BLaER1 treated with 17β-estradiol and CSF1 and Interleukin-3, amounts not matched to agents 10 nM and 100 nM (cell line): Measurements from ENCODE around the gene FARSA.
A peak's percentile ranks its signal among the peaks of the same experiment; 100 is the strongest.
"Not testable (repeated sequence)": the region's sequence is repeated elsewhere in the genome, so short reads cannot be mapped to it uniquely, and the experiment has no call there.

Source experiments
- H3K27ac ChIP-seq, 11 experiments: shearing (Covaris generic); formaldehyde crosslinking; 2 replicates each; pipeline ENCODE4 v1.8.1; 2022
- H3K27me3 ChIP-seq, 11 experiments: shearing (Covaris generic); formaldehyde crosslinking; 2 replicates each; pipeline ENCODE4 v1.8.1; 2022
- H3K36me3 ChIP-seq, 11 experiments: shearing (Covaris generic); formaldehyde crosslinking; 2 replicates each; pipeline ENCODE4 v1.8.1; 2022
- H3K4me1 ChIP-seq, 10 experiments: shearing (Covaris generic); formaldehyde crosslinking; 2 replicates each; pipeline ENCODE4 v1.8.1; 2022
- H3K4me2 ChIP-seq, 11 experiments: shearing (Covaris generic); formaldehyde crosslinking; 2 replicates each; pipeline ENCODE4 v1.8.1; 2022
- H3K4me3 ChIP-seq, 10 experiments: shearing (Covaris generic); formaldehyde crosslinking; 2 replicates each; pipeline ENCODE4 v1.8.1; 2022
- H3K9ac ChIP-seq, 11 experiments: shearing (Covaris generic); formaldehyde crosslinking; 2 replicates each; pipeline ENCODE4 v1.8.1; 2022
- H3K9me3 ChIP-seq, 11 experiments: shearing (Covaris generic); formaldehyde crosslinking; replicated peaks in 1 of 11; 2 replicates each; pipeline ENCODE4 v1.8.1; 2022
- H4K20me1 ChIP-seq, 11 experiments: shearing (Covaris generic); formaldehyde crosslinking; 2 replicates each; pipeline ENCODE4 v1.8.1; 2022
- Cebpa-rat ChIP-seq, 11 experiments: shearing (Covaris generic); IDR thresholded peaks; 2 replicates each; pipeline ENCODE4 v1.8.1; 2022

The FARSA gene

GRCh38 chr19:12933287-12934072, at the start of gene FARSA:
Gene FARSA (minus strand): TSS chr19:12933711. CDS start chr19:12933696, 15 bp downstream.
- peak within 1 kb of the TSS; percentile 86 to 99 (median 96) for H3K4me3 ChIP-seq
- H3K9me3 ChIP-seq: no peaks in the 10 kb centered on the region
- H3K4me2 ChIP-seq: peak within 1 kb of the TSS; percentile 86 to 99 (median 97)
- H3K4me1 ChIP-seq: peaks cover 39 to 58% (median 48%) of the 10 kb centered on the region in 10 experiments
- H4K20me1 ChIP-seq: peaks cover 8 to 38% (median 33%) of the 10 kb centered on the region in 11 experiments; a peak in 15 of 22 replicates
- H3K27ac ChIP-seq: peak within 1 kb of the TSS; percentile 71 to 96 (median 92)
- no peak for TF ChIP-seq Cebpa-rat (IDR thresholded peaks at IDR 0.05)
- peaks cover 27 to 41% (median 35%) of the 10 kb centered on the region in 11 experiments for H3K36me3 ChIP-seq
- H3K9ac ChIP-seq: peak within 1 kb of the TSS; percentile 85 to 97 (median 94)
- H3K27me3 ChIP-seq: no peaks in the 10 kb centered on the region

- H3K27ac ChIP-seq: peak overlapping the region in 7 of 11 experiments; percentile 13 to 51 (median 41); a peak in 7 of 22 replicates
- H3K36me3 ChIP-seq: no peaks in the 10 kb centered on the region
- no peaks in the 10 kb centered on the region for H3K9me3 ChIP-seq
- TF ChIP-seq Cebpa-rat (IDR thresholded peaks at IDR 0.05): no peak
- peak overlapping the region; percentile 65 to 95 (median 84) for H3K4me2 ChIP-seq
- peak overlapping the region; percentile 34 to 71 (median 62); a peak in 20 of 22 replicates for H3K9ac ChIP-seq
- H3K27me3 ChIP-seq: 0 out of 22 replicates have a peak, but pooled peaks cover 0 to 4% (median 0%) of the 10 kb centered on the region in 11 experiments
- peaks cover 0 to 16% (median 0%) of the 10 kb centered on the region in 11 experiments; a peak in 1 of 22 replicates for H4K20me1 ChIP-seq
- peak overlapping the region; percentile 42 to 67 (median 58) for H3K4me3 ChIP-seq
- peaks cover 26 to 65% (median 61%) of the 10 kb centered on the region in 10 experiments for H3K4me1 ChIP-seq
These were observed 49.6 kb upstream of the FARSA start for GRCh38 chr19:12983091-12983490.

DNA sequence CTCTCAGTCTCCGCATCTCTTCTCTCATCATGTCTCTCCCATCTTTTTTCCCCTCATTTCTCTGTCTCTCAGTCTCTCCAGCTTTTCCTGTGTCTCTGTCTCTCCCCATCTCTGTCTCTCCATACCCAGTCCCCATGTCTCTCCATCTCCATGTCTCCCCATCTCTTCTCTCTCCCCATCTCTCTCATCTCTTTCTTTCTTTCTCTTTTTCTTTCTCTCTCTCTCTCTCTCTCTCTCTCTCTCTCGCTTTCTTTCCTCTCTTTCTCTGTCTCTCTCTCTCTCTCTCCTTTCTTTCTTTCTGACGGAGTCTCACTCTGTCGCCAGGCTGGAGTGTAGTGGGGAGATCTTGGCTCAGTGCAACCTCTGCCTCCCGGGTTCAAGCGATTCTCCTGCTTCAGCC, 49.1 kb upstream of the FARSA start:
- peaks cover 26 to 61% (median 56%) of the 10 kb centered on the region in 10 experiments for H3K4me1 ChIP-seq
- 0 out of 22 replicates have a peak, but pooled peaks cover 0 to 4% (median 0%) of the 10 kb centered on the region in 11 experiments for H3K27me3 ChIP-seq

DNA sequence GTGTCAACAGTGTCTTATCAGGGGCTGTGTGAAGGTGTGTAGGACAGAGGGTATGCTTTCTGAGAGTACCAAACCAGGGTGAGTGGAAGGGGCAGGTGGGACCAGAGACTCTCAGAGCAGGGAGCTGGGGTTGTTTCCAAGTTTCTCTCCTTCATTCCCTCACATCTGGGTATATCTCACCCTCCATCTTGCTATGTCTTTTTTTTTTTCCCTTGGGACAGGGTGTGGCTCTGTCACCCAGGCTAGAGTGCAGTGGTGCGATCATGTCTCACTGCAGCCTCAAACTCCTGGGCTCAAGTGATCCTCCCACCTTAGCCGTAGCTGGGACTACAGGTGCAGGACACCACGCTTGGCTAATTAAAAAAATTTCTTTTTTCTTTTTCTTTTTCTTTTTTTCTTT, 46.5 kb upstream of the FARSA start:
- H3K9ac ChIP-seq: no peak overlapping the region
- no peak overlapping the region for H3K4me3 ChIP-seq
- no peak for TF ChIP-seq Cebpa-rat (IDR thresholded peaks at IDR 0.05)
- peak overlapping the region in 9 of 11 experiments; percentile 26 to 58 (median 37); a peak in 16 of 22 replicates for H3K4me2 ChIP-seq
- H3K27ac ChIP-seq: no peak overlapping the region
- no peaks in the 10 kb centered on the region for H3K9me3 ChIP-seq
- H3K36me3 ChIP-seq: no peaks in the 10 kb centered on the region
- peaks cover 0 to 5% (median 0%) of the 10 kb centered on the region in 11 experiments; a peak in 1 of 22 replicates for H4K20me1 ChIP-seq
- H3K4me1 ChIP-seq: peaks cover 17 to 43% (median 37%) of the 10 kb centered on the region in 10 experiments
- H3K27me3 ChIP-seq: no peaks in the 10 kb centered on the region

More for the DNA sequence above, 49.1 kb upstream of the FARSA start:
- Histone ChIP-seq H3K9ac (peak overlapping the region in 5 of 11 experiments; percentile 62 to 71 (median 69); a peak in 7 of 22 replicates), H4K20me1 (peaks cover 0 to 16% (median 0%) of the 10 kb centered on the region in 11 experiments; a peak in 1 of 22 replicates), H3K9me3 (no peaks in the 10 kb centered on the region), H3K36me3 (no peaks in the 10 kb centered on the region), H3K4me3 (peak overlapping the region in 2 of 10 experiments; percentile 45 to 67; a peak in 2 of 20 replicates), H3K27ac (no peak overlapping the region), H3K4me2 (peak overlapping the region; percentile 65 to 95 (median 84))
- no peak for TF ChIP-seq Cebpa-rat (IDR thresholded peaks at IDR 0.05)

GRCh38 chr19:12976109-12976508, 42.6 kb upstream of the FARSA start:
- not testable (repeated sequence) for H3K9me3 ChIP-seq, H3K36me3 ChIP-seq, H3K4me2 ChIP-seq, H4K20me1 ChIP-seq, H3K9ac ChIP-seq, H3K27me3 ChIP-seq, H3K27ac ChIP-seq, H3K4me3 ChIP-seq
- H3K4me1 ChIP-seq: peaks cover 19 to 40% (median 35%) of the 10 kb centered on the region in 10 experiments

DNA sequence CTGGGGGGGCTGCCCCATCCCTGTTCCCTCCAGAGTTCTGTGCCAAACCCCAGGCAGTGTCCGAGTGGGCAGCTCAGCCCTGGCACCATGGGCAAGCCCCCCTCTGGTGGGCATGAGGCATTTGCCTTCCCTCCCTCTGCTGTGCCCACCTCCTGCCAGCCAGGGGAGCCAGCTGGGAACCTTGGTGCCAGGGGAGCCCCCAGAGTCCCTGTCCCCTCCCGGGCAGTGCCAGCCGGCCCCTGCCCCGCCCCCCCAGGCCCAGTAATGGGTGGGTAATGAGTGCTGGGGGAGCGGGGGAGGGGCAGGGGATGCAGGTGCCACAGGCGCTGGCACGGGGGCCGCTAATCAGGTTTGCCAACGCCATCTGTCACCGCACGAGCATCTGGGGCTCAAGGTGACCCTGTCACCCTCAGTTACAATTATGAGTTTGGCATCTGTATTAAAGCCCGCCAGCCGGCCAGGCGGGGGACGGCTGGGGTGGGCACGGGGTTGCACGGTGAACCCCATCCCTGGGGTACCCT, 41.8 kb upstream of the FARSA start:
- H4K20me1 ChIP-seq: no peaks in the 10 kb centered on the region
- H3K4me3 ChIP-seq: no peak overlapping the region
- peak overlapping the region in 9 of 11 experiments; percentile 42 to 79 (median 73); a peak in 17 of 22 replicates for H3K27ac ChIP-seq
- H3K4me2 ChIP-seq: peak overlapping the region in 10 of 11 experiments; percentile 62 to 85 (median 74); a peak in 20 of 22 replicates
- peaks cover 19 to 37% (median 34%) of the 10 kb centered on the region in 10 experiments for H3K4me1 ChIP-seq
- H3K9ac ChIP-seq: peak overlapping the region in 8 of 11 experiments; percentile 44 to 71 (median 58); a peak in 16 of 22 replicates
- no peak for TF ChIP-seq Cebpa-rat (IDR thresholded peaks at IDR 0.05)
- no peaks in the 10 kb centered on the region for H3K9me3 ChIP-seq
- no peaks in the 10 kb centered on the region for H3K27me3 ChIP-seq
- H3K36me3 ChIP-seq: no peaks in the 10 kb centered on the region

GRCh38 chr19:12974301-12975220, 41.0 kb upstream of the FARSA start:
- Histone ChIP-seq H3K27ac (peak overlapping the region in 9 of 11 experiments; percentile 42 to 79 (median 73); a peak in 18 of 22 replicates), H3K4me1 (peaks cover 19 to 34% (median 27%) of the 10 kb centered on the region in 10 experiments), H3K36me3 (no peaks in the 10 kb centered on the region), H4K20me1 (no peaks in the 10 kb centered on the region), H3K27me3 (no peaks in the 10 kb centered on the region), H3K9ac (peak overlapping the region in 9 of 11 experiments; percentile 28 to 71 (median 56); a peak in 18 of 22 replicates), H3K4me2 (peak overlapping the region; percentile 34 to 85 (median 72)), H3K4me3 (no peak overlapping the region), H3K9me3 (no peaks in the 10 kb centered on the region)
- no peak for TF ChIP-seq Cebpa-rat (IDR thresholded peaks at IDR 0.05)

- H3K9ac ChIP-seq: peak overlapping the region in 4 of 11 experiments; percentile 10 to 41 (median 30); a peak in 3 of 22 replicates
- no peaks in the 10 kb centered on the region for H4K20me1 ChIP-seq
- H3K36me3 ChIP-seq: no peaks in the 10 kb centered on the region
- peak overlapping the region in 8 of 11 experiments; percentile 24 to 66 (median 48); a peak in 11 of 22 replicates for H3K27ac ChIP-seq
- no peaks in the 10 kb centered on the region for H3K27me3 ChIP-seq
- no peak overlapping the region for H3K4me3 ChIP-seq
- peak overlapping the region; percentile 34 to 85 (median 72); a peak in 21 of 22 replicates for H3K4me2 ChIP-seq
- TF ChIP-seq Cebpa-rat (IDR thresholded peaks at IDR 0.05): no peak
- H3K9me3 ChIP-seq: no peaks in the 10 kb centered on the region
- peaks cover 19 to 36% (median 27%) of the 10 kb centered on the region in 10 experiments for H3K4me1 ChIP-seq
These were observed 39.7 kb upstream of the FARSA start for GRCh38 chr19:12973236-12973635.
